NCI-H446 treated with DMSO at 0.1 percent for 48 hours (cell line): ENCODE results near the gene ITGA11.

ENCODE experiments used
- DNase-seq: peaks from one replicate; lab custom pipeline; 2025; lab: John Stamatoyannopoulos, UW

Gene ITGA11

DNA sequence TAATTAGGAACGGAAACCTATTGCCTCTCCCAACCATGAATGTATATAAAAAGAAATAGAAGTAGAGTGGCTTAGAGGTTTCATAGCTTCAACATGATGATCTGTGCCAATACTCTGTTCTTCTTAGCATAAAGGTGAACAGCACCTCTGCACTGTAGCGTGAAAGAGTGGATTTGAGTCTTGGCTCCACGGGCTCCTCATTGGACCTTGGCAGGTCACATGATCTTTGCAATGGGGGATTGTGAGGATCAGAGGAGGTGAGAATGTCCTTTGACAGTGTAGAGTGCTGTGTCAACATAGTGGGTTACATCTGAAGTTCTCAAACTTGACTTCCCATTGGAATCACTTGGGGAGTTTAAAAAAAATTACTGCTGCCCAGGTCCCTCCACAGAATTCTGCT, 103.0 kb downstream of the ITGA11 start:
- DNase-seq, result no peak

DNA sequence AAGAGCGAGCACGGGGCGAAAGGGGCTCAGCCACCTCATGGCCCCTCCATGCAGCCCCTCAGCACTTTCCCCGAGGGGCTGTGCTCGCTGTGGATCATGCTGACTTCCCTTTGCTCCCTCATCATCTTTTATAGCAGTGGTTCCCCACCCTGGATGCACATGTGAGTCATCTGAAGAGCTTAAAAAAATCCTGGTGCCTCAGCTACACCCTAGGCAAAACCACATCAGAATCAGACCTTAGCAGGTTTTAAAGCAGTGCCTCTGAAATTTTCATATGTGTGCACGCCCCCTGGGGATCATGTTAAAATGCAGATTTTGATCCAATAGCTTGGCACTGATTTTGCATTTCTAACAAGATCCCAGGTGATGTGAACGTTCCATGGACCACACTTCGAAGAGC, 103.5 kb downstream of the ITGA11 start:
- DNase-seq, result no peak

DNA sequence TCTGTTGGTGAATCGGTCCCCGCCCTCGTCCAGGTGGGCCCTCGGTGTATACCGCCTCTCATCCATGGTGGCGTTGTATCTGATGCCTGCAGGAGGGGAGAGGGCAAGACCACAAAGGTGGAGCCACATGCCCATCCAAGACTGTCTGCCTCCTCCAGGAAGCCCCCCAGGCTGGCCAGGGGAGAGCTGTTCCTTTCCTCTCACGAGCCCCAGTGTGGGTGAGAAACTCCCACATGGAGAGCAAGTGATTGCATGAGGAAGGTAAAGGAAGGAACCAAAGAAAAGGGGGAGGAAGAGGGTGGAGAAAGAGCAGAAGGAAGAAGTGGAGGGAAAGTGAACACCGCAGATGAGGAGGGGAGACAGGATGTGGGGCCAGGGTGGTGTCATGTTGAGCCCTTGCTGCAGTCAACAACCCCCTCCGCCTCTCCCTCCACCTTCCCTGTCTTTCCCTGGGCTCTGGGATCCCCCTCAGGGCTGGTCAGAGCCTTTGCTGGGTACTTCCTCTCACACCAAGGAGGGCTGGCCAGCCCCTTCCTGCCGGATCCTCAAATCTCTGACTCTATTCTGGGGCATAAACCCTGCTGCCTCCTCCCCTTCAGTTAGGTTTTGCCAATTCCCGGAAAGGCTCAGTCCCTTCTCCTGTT, 105.1 kb downstream of the ITGA11 start:
- no peak for DNase-seq

DNA sequence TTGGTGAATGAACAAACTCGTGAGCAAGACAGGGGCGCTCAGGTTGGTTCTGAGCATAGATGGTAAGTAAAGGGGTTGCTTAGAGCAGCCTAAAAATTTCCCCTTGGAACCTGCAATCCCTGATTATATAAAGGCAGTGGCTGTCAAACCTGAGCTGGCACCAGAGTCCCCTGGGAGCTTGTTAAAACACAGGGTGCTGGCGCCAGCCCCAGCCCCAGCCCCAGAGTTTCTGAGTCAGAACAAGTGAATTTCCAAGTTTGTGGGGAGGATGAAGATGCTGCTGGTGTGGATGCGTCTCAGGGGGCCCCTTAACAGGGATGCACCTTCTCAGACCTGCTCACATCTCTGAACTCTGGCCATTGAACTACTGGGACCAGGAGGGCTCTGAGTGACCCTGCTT, 106.2 kb downstream of the ITGA11 start:
- no peak for DNase-seq

DNA sequence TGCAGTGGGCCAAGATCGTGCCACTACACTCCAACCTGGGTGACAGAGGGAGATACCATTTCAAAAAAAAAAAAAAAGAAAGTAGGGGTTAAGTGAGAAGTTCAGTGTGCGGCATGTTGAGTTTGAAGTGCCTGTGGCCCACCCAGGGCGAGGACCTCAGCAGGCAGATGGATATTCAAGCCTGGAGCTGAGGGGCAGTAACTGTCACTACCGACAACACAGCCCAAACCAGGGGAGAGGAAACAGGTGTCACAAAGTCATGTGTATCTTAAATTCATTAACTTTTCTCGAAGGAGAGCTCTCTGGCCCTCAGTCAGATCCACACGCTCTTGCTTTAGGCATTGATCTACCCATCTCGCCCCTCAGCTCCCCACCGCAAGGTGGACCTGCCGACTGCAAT, 109.2 kb downstream of the ITGA11 start:
- no peak for DNase-seq

DNA sequence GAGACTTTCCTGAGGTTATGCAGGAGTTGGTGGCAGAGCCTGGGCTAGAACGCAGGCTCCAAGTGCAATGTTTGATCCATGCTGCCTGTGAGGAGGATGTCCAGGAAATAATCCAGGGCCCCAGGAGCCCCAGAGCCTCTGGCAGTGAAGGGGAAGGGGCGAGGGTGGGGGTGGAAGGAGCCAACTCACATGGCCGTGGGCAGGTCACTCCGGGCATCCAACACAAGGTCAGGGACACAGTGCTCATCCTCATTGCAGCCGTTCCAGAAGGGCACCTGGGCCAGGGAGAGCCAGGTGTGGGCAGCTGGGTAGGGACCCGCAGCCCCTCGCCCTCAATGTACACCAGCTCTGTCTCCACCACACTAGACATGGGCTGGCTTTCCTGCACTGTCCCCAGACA, 110.7 kb downstream of the ITGA11 start:
- no peak for DNase-seq

DNA sequence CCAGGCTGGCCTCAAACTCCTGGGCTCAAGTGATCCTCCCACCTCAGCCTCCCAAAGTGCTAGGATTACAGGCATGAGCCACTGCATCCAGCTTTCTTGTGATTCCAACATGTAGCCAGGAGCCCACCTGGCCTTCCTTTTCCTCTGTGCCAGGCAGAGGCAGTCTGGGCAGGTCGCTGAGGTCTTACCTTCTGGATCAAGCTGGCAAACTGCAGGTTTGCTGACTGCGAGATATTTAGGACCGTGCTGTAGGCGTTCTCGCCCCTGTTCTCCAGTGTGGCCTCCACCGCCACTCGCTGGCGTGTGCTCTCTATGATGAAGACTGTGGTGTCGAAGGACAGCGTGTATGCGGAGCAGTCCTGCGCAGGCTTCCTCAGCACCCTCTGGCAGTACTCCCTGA, 112.0 kb downstream of the ITGA11 start:
- no peak for DNase-seq

DNA sequence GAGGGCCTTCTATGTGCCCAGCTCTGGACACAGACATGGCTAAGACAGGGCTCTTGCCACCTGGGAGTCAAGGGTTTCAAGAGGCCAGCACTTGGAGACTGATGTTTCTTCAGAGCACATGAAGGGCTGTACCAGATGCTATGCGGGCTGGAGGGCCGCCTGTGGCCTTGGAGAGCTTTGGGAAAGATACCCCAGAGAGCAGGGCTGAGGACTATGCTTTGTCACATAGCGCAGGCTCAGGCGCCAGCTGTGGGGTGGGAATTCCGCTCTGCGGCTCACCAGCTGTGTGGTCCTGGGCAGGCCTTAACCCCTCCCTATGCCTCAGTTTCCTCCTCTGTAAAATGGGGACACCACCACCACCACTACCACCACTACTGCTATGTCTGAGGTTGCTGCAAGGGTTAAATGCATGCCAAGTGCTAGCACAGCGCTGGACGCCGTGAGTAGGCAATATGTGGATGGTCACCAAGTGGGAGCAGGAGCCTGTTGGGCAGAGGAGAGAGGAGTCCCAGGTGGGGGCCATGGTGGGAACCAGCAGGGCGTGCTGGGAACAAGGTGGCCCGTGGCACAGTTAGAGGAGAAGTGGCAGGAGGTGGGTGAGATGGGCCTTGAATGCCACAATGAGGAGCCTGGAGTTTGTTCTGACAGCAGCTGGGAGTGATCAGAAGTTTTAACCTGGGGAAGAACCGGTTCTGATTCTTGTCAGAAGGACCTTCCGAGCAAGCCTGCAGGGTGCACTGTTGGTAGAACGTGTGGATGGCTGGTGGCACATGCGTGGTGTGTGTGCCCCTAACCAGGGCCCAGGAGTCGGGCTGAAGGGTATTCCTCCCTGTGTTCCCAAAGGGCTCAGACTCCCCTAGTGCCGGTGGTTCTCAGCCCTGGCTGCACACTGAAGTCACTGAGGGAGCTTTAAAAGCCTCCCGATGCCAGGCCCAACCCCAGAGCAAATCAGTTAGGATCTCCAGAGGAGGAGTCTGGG, 112.7 kb downstream of the ITGA11 start:
- DNase-seq, result no peak

DNA sequence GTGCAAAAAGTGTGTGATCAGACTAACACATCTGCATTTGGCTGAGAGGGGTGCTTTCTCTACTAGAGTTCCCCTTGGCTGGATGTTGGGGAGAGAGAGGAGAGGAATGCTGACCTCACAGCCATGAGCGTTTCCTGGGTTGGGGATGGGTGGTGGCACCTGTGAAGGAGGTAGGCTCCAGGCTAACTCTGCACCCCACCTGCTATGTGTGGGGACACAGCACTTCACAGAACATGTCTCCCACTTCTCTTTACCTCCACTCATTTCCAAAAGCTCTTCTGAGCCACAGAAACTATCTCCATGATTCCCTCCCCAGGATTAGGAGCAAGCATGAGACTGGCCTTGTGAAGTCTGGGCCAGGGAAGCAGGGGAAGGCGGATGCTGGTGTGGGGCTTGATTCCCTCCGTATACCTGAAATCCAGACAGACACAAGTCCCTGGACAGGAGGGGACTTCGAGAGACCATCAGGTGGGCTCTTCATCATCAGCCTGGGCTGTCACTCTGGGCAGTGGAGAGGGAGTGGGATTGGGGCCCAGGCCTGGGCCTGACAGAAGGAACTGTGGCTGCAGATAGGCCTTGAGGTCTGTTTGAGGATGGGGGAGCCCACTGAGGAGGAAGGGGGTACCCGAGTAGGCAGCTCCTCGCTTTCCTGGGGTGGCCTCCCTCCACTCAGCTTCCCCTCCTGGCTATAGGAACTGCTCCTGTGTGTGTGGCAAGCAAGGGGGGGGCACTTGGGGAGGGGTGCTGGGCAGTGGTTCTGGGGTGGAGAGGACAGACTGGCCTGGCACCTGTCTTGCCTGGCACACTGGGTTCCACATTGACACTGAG, 113.7 kb downstream of the ITGA11 start:
- DNase-seq, result no peak

DNA sequence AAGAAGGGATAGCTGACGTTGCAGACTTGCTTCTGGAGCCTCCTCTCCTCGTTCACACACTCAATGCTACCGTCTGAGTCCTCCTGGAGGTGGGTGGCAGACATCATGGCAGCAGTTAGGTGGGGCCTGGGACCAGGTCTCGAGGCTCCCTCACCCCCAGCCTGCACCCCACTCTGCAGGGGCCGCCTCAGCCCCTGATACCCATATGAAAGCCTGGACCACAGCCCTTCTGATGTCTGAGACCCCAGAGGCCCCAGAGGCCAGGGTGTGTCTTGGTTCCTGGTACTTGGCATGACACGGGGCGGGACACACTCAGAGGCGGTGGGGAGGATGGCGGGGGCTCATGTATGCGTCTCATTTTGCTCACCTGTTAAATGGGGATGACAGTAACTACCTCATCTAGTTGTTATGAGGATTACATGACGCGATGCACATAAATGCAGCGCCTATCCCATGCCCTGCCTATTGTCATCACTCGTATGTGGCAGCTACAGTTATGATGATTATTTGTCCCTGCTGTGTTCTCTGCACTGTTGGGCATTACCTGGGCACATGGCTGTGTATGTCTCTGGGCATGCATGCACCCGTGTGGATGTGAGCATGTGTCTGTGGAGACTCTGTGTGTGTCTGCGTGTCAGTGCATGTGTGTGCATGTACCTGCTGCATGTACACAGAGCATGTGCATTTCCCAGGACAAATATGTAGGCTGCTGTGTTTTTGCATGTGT, 114.5 kb downstream of the ITGA11 start:
- DNase-seq, result no peak

DNA sequence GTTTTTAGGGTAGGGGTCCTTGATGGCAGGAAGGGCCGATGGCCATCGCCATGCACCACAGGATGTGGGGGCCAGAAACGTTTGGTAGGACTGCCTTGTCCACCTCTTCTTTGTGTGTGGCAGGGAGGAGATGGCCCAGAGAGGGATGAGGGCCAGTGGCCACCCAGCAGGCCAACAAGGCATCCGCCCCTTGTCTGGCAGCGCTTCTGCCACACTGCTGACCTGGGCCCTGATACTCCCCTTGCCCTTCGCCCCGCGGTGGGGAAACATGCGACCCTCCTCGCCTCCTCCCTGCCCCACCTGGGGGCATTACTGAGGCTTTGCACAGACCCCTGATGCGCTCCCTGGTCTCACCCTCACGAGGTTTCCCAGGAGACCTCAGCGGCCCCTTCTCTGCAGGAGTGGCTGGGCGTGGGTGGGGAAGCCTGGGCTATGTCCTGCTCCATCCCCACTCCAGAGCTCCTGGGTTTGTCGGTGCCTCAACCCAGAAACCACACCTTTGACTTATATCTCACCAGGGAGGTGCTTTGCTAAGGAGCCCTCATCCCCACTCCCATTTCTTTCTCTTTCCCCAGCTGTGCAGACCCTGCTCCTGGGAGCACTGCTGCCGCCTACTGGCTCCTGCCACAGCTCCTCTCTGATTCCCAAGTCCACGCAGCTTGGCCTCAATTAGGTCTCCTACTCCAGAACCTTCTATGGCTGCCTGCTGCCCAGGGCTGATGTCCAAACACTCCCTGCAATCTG, 115.7 kb downstream of the ITGA11 start:
- no peak for DNase-seq

DNA sequence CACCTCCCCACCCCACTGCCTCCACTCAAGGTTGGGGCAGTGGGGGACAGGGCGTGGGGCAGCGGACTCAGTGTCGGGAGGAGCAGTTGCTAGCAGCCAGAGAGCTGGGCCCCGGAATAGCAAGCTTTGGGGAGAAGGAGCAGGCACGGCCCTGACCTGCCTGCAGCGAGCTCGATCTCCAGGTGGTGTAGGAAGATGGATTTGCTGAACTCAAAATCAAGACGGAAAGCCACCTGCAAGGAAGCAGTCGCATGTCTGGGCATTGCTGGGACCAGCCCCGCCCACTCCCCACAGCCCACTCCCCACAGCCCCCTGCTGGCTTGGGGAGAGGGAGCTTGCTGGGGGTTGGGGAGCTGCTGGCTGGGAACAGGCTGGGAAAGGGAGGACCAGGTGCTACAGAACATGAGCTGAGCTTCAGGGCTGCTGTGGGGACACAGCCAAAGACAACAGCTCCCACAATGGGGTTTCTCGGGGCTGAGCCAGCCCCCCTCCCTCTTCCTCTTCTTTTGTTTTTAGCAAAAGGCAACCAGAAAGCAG, 116.4 kb downstream of the ITGA11 start:
- DNase-seq, result no peak

DNA sequence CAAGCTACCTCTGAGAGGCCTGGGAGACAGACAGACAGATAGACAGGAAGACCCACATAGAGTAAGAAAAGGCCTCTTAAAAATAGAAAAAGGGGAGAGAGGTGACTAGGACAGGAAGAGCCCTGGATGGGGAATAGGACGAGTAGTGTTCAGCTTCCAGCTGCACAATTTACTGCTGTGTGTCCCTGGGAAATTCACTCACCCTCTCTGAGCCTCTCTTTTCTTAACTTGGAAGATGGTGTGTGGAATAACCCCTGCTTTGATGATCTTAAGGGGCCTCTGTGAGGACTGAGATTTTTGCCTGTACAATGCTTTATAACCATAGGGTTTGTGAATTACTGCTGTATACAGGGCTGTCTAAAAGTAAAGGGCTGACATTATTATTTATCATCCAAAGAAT, 116.9 kb downstream of the ITGA11 start:
- DNase-seq, result no peak

DNA sequence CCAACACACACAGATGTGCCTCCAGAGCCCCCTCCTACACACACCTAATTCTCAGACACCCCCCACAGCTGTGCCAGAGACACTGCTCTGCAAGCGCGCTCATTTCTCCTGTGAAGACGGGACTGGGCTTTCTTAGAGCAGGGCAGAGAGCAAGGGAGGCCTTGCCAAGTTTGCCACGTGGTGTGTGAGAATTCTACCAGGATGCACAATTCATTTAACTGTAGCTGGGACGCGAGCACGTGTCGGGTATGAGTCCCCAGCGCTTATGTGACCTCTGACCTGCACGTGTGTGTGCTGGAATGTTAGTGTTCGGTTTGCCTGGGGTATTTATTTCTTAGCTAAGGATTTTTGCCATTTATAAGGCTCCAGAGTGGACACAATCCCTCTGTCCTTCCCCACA, 117.4 kb downstream of the ITGA11 start:
- no peak for DNase-seq

DNA sequence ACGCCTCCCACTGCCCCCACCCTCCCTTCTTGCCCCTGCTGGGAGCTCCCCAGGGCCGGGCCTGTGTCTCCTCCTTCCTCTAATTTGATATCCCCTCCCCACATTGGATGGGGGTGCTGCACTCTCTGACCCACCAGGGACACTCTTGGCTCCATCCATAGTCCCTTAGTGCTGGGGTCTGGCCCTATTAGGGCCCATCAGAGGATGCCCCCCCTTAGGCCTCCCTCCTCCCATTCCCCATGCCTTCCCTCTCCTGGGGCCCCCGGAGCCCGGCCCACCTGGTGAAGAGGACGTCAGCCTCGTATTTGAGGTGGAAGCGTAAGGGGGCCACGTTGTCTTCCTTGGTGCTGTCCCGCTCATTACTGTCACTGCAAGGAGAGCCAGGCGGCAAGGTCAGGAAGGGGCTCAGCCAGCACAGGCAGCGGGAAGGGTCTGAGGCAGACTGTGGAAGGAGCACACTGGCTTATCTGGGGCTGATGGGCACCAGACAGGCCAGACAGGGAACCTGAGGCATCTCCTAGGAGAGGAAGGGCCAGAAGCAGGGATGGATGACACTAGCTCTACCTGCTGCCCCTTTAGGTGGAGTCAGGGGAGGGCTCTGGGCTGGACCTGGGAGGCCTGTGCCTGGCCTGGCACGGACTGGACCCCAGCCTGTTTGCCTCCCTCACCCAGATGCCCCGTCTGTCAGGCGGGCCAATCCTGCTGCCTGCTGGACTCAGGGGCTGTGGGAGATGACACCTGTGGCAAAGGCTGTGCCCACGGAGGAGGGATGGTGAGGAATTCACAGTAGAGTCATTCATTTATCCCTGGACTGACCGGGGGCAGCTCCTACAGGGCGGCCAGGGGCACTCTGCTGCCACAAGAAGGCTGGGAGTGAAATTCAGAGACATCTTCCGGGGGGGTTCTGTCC, 118.2 kb downstream of the ITGA11 start:
- DNase-seq, result no peak

DNA sequence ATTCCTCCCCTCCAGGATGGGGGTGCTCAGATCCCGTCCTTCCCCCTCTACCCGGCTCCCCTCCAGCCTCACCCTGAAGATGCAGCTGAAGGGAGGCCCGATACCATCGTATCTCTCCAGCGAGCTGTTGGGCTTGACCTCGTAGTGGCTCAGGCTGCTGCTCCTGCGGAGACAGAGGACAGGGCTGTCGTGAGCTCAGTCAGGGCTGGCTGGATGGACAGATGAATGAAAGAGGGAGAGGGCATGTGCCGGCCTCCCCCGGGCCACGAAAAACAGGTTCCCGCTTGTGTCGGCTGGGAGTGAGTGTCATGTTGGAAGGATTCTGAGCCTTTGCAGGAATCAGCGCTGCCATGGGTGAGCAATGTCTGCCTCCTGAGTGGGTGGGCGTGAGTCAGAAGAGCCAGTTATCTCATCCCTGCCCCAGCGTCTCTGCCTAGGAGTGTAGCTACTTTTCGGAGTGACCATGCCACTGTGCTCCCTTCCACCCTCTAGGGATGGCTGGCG, 119.2 kb downstream of the ITGA11 start:
- no peak for DNase-seq

DNA sequence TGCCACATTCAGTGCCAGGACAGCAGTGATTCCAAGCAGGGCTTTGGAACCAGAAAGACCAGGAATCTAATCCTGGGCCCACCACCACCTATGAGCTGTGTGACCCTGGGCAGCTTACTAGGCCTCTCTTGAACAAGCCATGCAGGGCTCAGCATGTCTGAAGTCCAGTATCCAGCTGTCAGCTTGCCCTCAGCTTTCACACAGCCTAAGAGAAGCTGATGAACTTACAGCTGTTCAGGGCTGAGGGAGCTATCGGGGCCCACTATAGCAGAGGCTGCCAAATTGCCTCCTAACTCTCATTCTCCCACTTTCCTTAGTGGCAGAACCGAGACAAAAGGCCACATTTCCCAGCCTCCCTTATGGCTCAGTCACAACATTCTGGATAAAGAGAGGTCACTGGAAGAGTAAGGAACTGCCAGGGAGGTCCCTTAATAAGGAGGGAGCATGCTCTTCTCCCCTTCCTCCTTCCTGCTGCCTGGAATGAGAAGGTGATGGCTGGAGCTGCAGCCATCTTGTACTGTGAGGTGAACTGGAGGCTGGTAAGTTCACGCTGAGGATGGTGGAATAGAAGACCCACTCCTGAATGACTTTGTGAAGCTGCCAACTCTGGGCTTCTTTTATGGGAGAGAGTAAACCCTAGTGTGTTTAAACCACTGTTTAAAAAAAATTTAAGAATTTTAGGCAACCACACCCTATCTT, 120.0 kb downstream of the ITGA11 start:
- DNase-seq, result no peak

DNA sequence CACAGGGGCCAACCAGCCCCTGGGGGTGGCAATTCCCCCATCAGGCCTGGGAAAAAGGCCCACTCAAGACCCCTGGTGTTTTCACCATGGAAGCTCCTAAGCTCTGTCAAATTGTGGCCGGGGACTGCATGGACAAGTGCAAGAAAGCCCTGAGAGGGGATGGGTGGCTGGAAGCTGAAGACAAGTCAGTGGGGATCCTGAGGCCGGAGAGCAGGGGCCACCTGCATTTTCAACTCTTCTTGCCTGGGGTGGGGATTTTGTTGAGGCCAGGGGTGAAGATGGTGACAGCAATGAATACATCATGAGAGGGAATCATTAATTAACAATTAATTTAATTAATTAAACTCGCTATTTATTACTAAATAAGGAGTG, 120.5 kb downstream of the ITGA11 start:
- DNase-seq, result no peak
